Stimulated activated CD4-positive, alpha-beta T cell treated with anti-CD3 and anti-CD28 coated beads, Interleukin-4, amount 100 ng/mL, for 24 hours (primary cell): ENCODE results near the gene CHSY1.

ENCODE experiments used
- DNase-seq: peaks from one replicate; pipeline ENCODE4 v3.0.0-alpha.2; 2020

The CHSY1 gene

DNA sequence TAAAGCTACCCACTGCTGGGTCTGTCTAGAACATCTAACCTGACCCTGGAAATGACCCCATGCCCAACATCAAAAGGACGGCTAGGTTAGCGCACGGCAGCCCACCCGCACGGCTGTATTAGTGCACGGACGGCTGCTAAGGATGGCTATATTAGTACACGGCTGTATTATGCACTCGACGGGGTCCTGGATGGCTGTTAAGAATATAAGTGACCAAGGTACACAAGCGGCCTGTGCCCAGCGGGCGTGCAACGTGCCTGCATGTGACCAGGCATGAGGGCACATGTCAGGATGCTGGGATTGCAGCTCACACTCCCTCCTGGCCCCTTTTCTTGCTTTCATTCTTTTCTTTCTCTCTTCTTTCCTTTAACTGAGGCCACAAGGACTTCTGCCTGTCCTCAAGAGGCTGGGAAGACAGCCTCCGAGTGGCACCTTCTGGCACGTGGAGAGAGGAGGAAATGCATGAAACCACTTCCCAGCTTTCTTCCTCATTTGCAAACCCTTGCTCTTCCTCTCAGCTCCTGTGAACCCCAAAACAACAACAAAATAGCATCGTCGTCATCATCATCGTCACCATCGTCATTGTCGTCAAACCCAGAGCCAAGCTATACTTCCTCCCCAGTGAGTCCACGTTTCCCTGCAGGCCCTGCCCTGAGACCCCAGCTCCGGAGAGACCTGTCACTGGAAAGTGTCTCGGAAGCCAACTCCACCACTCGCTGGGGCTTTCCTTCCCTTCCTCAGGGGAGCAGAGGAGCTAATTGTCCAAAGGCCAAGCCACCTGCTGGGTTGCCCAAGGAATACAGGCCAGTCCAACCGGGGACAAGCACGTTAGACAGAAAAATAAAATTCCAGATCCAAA lies 101.8 kb downstream of the CHSY1 start:
- no peak for DNase-seq

GRCh38 chr15:101148881-101149664 lies 102.8 kb downstream of the CHSY1 start:
- DNase-seq: no peak

- DNase-seq: no peak
These were observed 103.5 kb downstream of the CHSY1 start for GRCh38 chr15:101148166-101148880.

DNA sequence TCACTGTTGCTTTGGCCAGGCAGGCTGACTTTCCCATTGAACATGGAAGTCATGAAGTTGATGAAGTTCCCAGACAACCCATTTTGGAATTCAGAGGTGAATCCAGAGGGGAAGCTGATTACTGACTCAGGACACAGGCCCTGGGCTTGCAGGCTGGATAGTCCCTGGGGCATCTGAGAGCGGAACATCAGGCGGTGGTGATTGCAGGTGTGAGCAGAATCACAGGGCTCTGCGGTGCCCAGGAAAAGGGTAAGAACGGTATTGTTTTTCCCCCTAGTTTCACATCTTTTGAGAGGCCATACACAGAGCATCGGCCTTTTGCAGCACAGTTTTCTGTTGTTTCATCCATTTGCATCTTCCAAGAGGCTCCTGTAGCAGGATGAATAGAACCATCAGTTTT lies 104.7 kb downstream of the CHSY1 start:
- no peak for DNase-seq

GRCh38 chr15:101146118-101146702 lies 105.6 kb downstream of the CHSY1 start:
- DNase-seq: no peak

GRCh38 chr15:101145362-101145761 lies 106.5 kb downstream of the CHSY1 start:
- DNase-seq: no peak

DNA sequence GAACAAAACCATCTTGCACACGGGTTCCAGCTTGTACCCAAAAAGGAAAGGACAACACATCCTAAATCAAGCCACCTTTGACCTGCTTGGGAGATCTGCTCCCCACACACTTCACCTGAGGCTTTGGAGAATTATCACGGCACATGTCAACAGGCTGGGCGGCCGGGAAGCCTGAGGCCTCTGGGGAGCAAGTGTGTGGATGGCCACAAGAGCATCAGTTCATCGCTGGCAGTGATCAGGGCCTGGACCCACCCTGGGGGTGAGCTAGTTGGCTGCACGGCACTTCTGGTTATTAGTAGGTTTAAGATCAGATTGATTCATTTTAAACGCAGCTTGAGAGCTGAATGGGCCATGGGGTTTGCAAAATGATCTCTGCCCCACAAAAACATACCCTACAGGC lies 108.5 kb downstream of the CHSY1 start:
- no peak for DNase-seq

DNA sequence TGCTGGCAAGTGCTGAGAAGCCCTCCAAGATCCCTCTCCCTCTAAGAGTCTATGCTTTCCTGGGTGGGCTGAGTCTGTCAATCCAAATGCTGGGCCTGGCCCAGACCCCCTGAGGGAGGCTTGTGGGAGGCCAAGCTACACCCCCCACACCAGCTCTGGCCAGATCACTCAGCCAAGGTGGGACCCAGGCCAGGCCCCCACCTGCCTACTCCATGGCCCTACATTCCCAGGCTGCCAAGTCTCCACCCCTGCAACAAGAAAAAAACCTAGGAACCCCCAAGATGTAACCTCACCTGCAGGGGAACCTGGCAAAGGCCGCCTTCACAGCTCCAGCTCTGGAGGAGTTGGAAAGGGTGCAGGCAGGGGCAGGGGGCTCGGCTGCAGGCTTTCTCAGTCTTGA lies 109.1 kb downstream of the CHSY1 start:
- no peak for DNase-seq

- DNase-seq: no peak
These were observed 109.8 kb downstream of the CHSY1 start for GRCh38 chr15:101141926-101142527.

- no peak for DNase-seq
These were observed 111.2 kb downstream of the CHSY1 start for GRCh38 chr15:101140697-101141065.

DNA sequence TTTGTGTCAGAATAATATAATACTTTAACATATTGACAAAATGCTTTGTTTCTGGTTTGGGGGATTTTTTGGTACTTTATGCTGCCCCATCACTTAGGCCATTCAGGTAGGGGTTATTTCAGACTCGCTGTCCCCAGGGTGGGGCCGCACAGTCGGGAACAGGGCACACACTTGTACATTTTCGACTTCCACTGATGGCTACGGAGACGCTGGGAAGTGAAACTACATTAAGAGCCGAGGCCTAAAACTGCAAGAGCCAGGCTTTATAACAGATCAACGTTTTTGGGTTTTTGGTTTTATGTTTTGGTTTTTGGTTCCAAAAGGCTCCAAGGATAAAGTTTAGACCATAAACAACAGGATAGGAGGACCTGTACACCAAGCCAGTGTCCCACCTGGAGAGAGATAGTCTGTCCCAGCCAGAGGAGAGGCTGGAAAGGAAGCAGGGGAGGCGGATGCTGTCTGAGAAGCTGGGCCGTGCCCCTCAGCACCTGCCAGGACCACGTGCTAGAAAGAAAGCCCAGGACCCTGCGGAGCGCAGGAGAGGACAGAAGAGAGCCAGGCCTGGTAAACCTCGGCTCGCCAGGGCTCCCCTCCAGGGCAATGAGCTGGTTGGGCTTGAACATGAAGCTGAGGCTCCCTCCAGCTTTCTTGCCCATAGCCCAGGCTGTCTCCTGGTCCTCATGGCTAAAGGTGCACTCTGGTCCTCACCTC lies 111.7 kb downstream of the CHSY1 start:
- DNase-seq: no peak

DNA sequence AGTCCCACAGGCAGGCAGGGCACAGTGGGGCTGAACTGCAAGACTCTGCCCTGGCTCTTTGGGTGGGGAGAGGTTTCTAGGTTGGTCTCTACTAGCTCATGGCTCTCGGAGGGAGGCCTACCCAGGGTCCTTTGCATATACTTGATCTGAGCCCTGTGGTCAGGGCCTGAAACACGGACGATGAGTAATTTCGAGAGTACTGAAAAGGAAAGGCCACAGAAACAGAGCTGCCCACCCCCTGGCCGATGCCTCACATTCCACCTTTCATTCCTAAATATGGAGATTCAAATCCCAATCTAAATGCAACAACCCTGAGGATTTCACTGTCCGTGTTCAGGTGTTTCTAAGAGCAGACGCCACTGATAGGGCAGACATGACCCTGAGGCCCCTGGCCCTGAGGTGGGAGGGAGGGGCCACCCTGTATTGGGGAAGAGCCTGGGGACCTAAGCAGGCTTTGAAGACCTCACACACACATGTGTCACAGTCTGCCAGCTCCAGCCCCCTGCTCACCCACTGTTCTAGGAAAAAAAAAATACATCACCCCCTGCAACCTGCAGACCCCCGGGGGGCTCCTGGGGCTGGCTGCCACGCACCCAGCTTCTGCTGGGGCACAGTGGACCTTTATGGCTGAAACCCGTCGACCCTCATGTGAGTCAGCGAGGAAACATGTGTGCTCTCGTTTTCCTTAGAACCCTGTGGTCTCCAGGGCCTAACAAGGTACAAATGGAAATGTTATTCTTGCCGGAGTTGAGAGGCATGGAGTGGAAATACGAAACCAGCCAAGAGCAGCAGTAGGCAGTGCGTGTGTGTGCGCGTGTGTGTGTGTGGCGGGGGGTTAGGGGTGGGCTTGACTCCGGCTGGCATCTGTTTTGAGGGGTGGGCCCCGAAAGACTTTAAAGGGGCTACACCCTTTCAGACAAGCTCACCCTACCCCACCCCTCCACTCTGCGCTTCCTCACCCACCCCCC lies 112.7 kb downstream of the CHSY1 start:
- DNase-seq: no peak

DNA sequence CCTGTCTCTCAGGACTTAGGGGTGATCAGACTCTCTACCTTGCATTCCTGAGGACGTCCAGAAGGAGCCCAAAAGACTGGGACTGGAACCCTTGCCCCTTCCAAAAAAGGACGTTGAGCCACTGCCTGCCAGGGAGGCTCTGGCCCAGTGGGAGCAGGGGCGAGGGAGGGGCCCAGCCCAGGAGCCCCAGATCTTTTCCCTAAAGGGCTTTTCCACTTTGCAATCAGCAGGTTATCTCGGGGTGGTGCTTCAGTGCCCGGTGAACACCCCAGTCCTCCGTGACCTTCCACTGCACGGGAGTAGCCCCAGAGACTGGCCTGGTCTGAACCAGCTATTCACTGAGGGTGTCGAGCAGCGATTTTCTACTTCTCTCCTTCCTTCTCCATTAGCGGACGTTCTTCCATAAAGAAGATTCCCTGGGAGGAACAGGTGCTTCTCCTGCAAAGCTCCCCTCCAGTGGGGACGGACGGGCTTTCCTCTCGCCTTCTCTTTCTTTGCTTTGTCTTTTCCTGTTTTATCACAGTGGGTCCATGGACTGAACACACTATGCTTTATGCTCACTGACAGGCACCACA lies 113.7 kb downstream of the CHSY1 start:
- no peak for DNase-seq

- no peak for DNase-seq
These were observed 114.4 kb downstream of the CHSY1 start for GRCh38 chr15:101137312-101137940.

GRCh38 chr15:101136381-101137268 lies 115.2 kb downstream of the CHSY1 start:
- no peak for DNase-seq

GRCh38 chr15:101135532-101136166 lies 116.2 kb downstream of the CHSY1 start:
- DNase-seq: no peak

- DNase-seq: no peak
These were observed 117.1 kb downstream of the CHSY1 start for GRCh38 chr15:101134780-101135179.

DNA sequence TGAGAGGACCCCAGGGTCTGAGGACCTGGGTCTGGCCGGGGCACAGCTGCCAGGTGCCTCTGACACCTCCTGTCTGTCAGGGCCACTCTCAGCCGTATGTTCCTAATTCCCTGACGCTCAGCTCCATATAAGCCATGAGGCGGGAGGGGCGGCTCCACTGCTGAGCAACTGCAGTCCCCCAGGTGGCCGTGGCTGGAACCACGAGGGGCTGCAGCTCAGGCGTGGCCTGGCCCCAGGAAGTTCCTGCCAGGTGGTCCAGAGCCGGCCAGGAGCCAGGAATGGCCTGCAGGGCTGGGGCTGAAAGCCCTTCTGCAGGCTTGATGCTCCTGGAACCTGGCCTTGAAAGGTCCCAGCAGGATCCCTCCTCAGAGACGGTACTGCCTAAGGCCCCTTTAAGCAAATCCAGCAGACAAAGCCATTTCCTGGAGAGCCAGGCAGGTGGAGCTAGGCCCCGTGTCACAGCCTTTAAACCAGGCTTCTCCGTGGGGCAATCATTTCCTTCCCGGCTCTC lies 118.0 kb downstream of the CHSY1 start:
- DNase-seq: no peak
